ENCODE results near the gene GNB3.
A peak's percentile ranks its signal among the peaks of the same experiment; 100 is the strongest.

Gene GNB3

DNA sequence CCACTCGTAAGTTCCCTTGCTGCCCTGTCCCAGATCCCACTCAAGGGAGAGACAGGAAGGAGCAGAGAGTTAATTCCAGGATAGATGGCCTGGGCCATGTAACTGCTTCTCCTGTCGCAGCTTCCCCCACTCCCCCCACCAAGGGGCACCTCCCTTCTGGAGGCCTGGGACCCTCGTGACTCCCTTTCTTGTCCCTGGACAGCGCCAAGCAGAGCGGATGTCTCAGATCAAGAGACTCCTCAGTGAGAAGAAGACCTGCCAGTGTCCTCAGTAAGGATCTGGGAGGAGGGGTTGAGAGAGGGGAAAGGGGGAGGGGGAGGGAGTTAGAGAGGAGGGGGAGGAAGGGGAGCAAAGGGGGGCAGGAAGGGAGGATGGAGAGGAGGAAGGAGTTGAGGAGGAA, 22.1 kb upstream of the GNB3 start:
- H3K27ac ChIP-seq: peak overlapping the region; percentile 20
- TF ChIP-seq ZFX (IDR thresholded peaks at IDR 0.05; ENCODE audit: borderline replicate concordance): no peak
- TF ChIP-seq, protein P1, sequence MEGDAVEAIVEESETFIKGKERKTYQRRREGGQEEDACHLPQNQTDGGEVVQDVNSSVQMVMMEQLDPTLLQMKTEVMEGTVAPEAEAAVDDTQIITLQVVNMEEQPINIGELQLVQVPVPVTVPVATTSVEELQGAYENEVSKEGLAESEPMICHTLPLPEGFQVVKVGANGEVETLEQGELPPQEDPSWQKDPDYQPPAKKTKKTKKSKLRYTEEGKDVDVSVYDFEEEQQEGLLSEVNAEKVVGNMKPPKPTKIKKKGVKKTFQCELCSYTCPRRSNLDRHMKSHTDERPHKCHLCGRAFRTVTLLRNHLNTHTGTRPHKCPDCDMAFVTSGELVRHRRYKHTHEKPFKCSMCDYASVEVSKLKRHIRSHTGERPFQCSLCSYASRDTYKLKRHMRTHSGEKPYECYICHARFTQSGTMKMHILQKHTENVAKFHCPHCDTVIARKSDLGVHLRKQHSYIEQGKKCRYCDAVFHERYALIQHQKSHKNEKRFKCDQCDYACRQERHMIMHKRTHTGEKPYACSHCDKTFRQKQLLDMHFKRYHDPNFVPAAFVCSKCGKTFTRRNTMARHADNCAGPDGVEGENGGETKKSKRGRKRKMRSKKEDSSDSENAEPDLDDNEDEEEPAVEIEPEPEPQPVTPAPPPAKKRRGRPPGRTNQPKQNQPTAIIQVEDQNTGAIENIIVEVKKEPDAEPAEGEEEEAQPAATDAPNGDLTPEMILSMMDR (IDR thresholded peaks at IDR 0.05): no peak

DNA sequence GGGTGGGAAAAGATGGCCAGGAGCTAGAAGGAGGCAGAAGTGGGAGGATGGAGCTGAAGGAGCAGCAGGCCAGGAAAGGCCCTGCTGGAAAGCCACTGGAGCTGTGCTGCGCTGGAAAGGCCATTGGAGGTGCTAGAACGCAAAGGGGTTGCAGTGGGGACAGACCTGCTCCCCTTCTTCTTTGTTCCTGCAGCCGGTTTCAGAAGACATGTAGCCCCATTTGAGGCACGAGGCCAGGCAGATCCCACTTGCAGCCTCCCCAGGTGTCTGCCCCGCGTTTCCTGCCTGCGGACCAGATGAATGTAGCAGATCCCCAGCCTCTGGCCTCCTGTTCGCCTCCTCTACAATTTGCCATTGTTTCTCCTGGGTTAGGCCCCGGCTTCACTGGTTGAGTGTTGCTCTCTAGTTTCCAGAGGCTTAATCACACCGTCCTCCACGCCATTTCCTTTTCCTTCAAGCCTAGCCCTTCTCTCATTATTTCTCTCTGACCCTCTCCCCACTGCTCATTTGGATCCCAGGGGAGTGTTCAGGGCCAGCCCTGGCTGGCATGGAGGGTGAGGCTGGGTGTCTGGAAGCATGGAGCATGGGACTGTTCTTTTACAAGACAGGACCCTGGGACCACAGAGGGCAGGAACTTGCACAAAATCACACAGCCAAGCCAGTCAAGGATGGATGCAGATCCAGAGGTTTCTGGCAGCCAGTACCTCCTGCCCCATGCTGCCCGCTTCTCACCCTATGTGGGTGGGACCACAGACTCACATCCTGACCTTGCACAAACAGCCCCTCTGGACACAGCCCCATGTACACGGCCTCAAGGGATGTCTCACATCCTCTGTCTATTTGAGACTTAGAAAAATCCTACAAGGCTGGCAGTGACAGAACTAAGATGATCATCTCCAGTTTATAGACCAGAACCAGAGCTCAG, 21.4 kb upstream of the GNB3 start:
- peak overlapping the region; percentile 59 for H3K27ac ChIP-seq
- TF ChIP-seq, protein P1 (IDR thresholded peaks at IDR 0.05): no peak

DNA sequence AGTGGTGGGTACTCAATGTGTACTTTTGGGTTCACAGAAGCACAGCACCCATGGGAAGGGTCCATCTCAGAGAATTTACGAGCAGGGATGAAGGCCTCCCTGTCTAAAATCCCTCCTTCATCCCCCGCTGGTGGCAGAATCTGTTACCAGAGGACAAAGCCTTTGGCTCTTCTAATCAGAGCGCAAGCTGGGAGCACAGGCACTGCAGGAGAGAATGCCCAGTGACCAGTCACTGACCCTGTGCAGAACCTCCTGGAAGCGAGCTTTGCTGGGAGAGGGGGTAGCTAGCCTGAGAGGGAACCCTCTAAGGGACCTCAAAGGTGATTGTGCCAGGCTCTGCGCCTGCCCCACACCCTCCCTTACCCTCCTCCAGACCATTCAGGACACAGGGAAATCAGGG, 20.6 kb upstream of the GNB3 start:
- no peak for TF ChIP-seq ZFX (IDR thresholded peaks at IDR 0.05; ENCODE audit: borderline replicate concordance)
- TF ChIP-seq, protein P1 (IDR thresholded peaks at IDR 0.05): no peak
- H3K27ac ChIP-seq: peak overlapping the region; percentile 59

DNA sequence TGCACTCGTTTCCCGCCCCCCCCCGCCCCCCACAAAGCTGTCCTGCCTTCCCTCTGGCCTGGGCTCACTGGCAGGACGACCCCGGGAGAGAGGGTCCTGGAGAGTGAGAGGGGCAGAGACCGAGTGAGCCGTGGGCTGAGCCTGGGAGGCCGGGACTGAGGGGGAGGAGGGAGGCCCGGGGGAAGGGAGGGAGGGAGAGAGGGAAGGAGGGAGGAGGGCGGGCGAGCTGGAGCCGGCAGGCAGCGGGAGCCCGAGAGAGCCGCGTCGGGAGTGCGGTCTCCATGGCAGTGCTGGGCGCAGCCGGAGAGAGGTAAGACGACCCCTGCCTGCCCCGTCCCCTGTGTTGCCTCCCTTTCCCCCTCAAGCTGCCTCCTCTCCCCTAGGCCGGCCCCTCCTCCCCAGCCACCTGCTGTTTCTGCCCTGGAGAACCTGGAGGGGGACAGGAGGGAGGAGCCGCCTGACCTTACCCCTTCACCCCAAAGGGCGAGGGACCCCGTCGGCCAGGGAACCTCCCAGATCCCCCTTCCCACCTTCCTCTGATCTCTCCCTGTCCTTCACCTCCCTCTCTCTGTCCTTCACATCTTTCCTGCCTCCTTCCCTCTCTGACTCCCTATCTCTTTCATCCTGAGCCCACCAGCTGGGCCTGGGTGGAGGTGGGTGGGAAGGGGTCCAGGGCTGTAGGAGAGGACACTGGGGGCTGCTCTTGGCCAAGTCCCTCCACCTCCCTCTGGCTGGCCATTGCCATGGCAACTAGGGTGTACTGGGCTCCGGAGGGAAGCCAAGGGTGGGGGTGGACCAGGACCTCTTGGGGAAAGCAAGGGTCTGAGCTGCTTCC, 18.9 kb upstream of the GNB3 start, which contains the start of gene GPR162:
Gene GPR162 (plus strand): TSS at position 231 of the 835 bp plus-strand sequence. CDS start 2,078 bp downstream, outside the sequence.
- no peak for TF ChIP-seq ZFX (IDR thresholded peaks at IDR 0.05; ENCODE audit: borderline replicate concordance)
- TF ChIP-seq, protein P1 (IDR thresholded peaks at IDR 0.05): no peak
- H3K27ac ChIP-seq: peak within 1 kb of the TSS; percentile 59

DNA sequence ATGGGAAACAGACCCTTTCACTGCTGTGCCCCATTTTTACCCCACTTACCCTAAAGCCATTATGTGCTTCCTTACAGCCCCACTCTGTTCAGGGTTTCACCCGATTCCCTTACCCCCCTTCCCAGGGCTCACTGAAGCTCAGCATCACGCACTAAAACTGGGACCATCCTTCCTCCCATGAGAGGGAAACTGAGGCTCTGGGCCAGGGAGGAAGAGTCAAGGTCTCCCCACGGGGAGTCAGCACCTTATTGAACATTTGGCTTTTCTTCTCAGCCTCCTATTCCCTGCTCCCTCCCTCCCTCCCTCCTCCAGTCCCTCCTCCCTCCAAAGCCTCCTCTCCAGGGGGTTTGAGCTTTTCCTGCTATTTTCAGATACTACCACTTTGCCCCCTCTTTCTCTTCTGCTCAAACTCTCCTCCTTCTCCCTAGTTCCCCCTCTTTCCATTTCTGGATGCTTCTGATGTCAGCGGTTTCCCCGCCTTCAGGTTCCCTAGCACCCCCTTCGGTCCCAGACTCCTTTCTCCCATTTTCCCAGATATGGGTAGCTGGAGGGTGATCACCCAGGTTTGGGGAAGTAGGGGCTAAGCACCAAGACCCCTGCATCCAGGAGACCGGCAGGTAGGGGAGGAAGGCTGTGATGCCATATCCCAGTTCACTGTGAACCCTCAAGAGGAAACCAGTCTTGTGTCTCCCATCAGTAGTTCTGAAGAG, 18.1 kb upstream of the GNB3 start:
- no peak for TF ChIP-seq ZFX (IDR thresholded peaks at IDR 0.05; ENCODE audit: borderline replicate concordance)
- TF ChIP-seq, protein P1 (IDR thresholded peaks at IDR 0.05): no peak
- no peak overlapping the region for H3K27ac ChIP-seq

DNA sequence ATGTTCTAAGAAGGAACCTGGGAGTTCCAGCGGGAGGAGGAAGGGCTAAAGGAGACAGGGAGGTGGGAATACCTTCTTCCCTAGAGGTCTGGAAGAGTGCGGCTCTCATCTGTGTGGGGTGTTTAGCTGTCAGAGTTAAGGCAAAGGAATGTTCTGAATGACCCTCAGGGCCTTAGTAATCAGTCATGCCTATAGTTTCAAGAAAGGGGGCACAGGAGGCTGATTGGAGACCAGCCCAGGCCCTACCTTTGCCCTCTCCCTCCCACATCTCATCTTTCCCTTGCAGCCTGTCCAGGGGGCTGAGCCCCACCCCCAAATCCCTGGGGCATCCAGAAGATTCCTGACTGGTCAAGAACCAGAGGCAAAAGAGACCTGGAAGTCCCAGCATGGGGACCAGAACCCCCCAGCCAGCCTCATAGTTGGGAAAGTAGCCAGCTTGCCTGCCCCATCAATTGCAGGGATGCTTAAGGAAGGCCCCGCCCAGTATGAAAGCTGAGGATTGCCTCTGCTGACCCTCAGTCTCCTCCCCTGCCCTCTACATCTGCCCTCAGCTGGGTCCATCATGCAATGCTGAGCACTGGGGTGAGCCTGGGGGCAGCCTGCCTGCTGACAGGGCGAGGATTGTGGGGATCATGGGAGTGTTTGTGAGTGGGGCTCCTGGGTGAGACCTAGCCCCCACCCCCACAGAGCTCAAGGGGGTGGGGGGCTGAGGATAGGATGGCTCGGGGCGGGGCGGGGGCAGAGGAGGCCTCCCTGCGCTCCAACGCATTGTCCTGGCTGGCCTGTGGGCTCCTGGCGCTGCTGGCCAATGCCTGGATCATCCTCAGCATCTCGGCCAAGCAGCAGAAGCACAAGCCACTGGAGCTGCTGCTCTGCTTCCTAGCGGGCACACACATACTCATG, 17.3 kb upstream of the GNB3 start:
- no peak overlapping the region for H3K27ac ChIP-seq
- TF ChIP-seq, protein P1 (IDR thresholded peaks at IDR 0.05): no peak
- TF ChIP-seq ZFX (IDR thresholded peaks at IDR 0.05; ENCODE audit: borderline replicate concordance): no peak
